Endodermal cell (in vitro differentiated cells): ENCODE data around the gene HNRNPA1L2. TPM values are rescaled to one million over a fixed set of nuclear protein-coding genes. Genes with fewer than 3 reads are reported as not detected.
"Not testable (repeated sequence)": the region's sequence is repeated elsewhere in the genome, so short reads cannot be mapped to it uniquely, and the experiment has no call there.

ENCODE experiments used
- DNase-seq: peaks from one replicate; pipeline ENCODE4 v3.0.0-alpha.2; 2017
- H3K27ac ChIP-seq: 2 replicates; pipeline ENCODE4 v1.5.1; 2013; ENCODE audit warnings: mild to moderate bottlenecking, low read depth, low read length, moderate library complexity
- H3K27me3 ChIP-seq: 2 replicates; pipeline ENCODE4 v1.6.1; 2013; ENCODE audit warnings: mild to moderate bottlenecking, low read length, moderate library complexity; ENCODE audit not compliant: insufficient read depth, control insufficient read depth, poor library complexity, severe bottlenecking
- H3K36me3 ChIP-seq: 2 replicates; pipeline ENCODE4 v1.7.0; 2013; ENCODE audit warnings: mild to moderate bottlenecking, low read length, moderate library complexity; ENCODE audit not compliant: control insufficient read depth, insufficient read depth
- H3K4me1 ChIP-seq: one replicate; pipeline ENCODE4 v1.7.0; 2013; ENCODE audit warnings: low read length; ENCODE audit not compliant: control insufficient read depth, insufficient read depth
- H3K4me3 ChIP-seq: 2 replicates; pipeline ENCODE4 v1.5.1; 2013; ENCODE audit warnings: mild to moderate bottlenecking, low read length, moderate library complexity
- H3K9ac ChIP-seq: 2 replicates; pipeline ENCODE4 v1.6.1; 2013; ENCODE audit warnings: mild to moderate bottlenecking, low read length, moderate library complexity; ENCODE audit not compliant: poor library complexity, severe bottlenecking; ENCODE audit errors: extremely low read depth
- H3K9me3 ChIP-seq: 2 replicates; pipeline ENCODE4 v1.6.1; 2013; ENCODE audit warnings: mild to moderate bottlenecking, low read length, moderate library complexity; ENCODE audit not compliant: control insufficient read depth
- H3K27ac Mint-ChIP-seq: 2 replicates; pipeline ENCODE4 v1.8.0; 2020; ENCODE audit warnings: mixed read lengths
- H3K27me3 Mint-ChIP-seq: 2 replicates; pipeline ENCODE4 v1.8.0; 2021; ENCODE audit warnings: mild to moderate bottlenecking, mixed read lengths; ENCODE audit not compliant: insufficient read depth
- H3K36me3 Mint-ChIP-seq: 2 replicates; pipeline ENCODE4 v1.8.0; 2020; ENCODE audit warnings: low read depth, mixed read lengths
- H3K4me1 Mint-ChIP-seq: 2 replicates; pipeline ENCODE4 v1.8.0; 2020; ENCODE audit warnings: mixed read lengths
- H3K4me3 Mint-ChIP-seq: 2 replicates; pipeline ENCODE4 v1.8.0; 2020; ENCODE audit warnings: mild to moderate bottlenecking, moderate library complexity, mixed read lengths
- H3K9me3 Mint-ChIP-seq: 2 replicates; pipeline ENCODE4 v1.8.0; 2020; ENCODE audit warnings: mild to moderate bottlenecking, mixed read lengths
- WGBS, 2 experiments: methylation state at CpG; one replicate each; pipeline versions ENCODE4 v1.1.5 to v1.1.7; 2013; ENCODE audit warnings: missing lambda C conversion rate in 2 of 2, mixed read lengths in 1 of 2; ENCODE audit not compliant: insufficient coverage in 1 of 2, insufficient read length in 1 of 2; 5-methylcytosine and 5-hydroxymethylcytosine counted together
- total RNA-seq, 2 donors: library from RNA; stranded (reverse); fragmentation: NEBNext Ultra II Directional in 1 of 2; extraction: Animal tissue kit (Norgen Biotek cat#: 25700) in 1 of 2; gene quantifications; 2 replicates in 1 of 2; 3 replicates in 1 of 2; pipeline ENCODE4 v1.2.1, GENCODE V29; 2021
- TF ChIP-seq, protein P1 (sequence below): fragments of 200-600 bp; sonication (generic); conservative IDR thresholded peaks from 2 replicates; pipeline ENCODE4 v1.5.0; 2021; ENCODE audit warnings: antibody characterized with exemption, mild to moderate bottlenecking

The HNRNPA1L2 gene
- total RNA-seq, 2 donors from 2014 or later = 8.0 to 9.3 TPM

DNA sequence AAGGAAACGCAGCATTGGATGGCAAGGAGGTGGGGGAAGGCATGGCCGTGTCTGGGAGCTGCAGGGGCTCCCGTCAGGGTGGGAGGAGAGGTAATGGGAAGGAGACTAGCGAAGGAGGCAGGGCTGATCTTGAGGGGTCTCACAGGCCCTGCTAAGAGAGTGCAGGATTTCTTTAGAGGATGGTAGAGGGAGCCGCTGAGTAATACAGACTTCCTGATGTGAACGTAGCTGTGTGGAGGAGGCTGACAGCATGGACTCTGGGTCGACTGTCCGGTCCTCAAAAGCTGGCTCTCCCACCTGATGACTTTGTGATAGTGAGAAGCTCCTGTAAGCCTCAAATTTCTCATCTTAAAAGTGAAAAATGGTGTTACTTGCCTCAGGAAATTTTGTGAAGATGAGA lies 34.0 kb upstream of the HNRNPA1L2 start:
- 77% methylated on average over 6 of the region's 8 CpGs; no CpG with 5 or more reads in 1 of the 2 experiments for WGBS, 2 experiments
- H3K4me3 Mint-ChIP-seq, H3K27ac Mint-ChIP-seq: not testable (repeated sequence)

DNA sequence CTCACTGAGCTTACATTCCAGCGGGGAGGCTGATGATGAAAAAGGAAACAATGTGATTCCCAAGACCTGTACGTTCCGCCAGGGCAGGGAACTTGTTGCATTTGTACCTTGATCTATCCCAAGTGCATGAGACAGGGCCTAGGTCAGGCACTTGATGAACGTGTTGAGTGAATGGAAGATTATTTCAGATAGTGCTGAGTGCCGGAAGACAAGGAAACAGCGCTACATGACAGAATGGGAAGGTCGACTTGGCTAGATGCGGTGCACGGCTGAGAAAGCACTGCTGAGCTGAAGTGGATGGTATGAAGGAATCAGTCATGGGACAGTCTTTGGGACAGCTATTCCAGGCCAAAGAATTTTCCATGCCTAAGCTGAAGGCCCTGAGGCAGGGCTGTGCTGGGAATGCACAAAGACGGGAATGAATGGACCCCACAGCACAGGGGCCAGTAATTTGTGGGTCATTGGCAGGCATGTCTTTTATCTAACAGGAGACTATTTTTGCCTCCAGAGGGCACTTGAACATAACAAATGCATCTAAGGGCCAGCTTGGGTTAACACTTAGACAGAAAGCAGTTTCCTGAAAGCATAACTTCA lies 33.1 kb upstream of the HNRNPA1L2 start:
- not testable (repeated sequence) for H3K9ac ChIP-seq, H3K4me3 ChIP-seq, H3K4me1 ChIP-seq, H3K27ac ChIP-seq, H3K36me3 ChIP-seq, H3K27ac Mint-ChIP-seq, H3K4me3 Mint-ChIP-seq, H3K27me3 Mint-ChIP-seq, H3K36me3 Mint-ChIP-seq, H3K9me3 Mint-ChIP-seq, H3K27me3 ChIP-seq, H3K9me3 ChIP-seq, H3K4me1 Mint-ChIP-seq
- TF ChIP-seq, protein P1, sequence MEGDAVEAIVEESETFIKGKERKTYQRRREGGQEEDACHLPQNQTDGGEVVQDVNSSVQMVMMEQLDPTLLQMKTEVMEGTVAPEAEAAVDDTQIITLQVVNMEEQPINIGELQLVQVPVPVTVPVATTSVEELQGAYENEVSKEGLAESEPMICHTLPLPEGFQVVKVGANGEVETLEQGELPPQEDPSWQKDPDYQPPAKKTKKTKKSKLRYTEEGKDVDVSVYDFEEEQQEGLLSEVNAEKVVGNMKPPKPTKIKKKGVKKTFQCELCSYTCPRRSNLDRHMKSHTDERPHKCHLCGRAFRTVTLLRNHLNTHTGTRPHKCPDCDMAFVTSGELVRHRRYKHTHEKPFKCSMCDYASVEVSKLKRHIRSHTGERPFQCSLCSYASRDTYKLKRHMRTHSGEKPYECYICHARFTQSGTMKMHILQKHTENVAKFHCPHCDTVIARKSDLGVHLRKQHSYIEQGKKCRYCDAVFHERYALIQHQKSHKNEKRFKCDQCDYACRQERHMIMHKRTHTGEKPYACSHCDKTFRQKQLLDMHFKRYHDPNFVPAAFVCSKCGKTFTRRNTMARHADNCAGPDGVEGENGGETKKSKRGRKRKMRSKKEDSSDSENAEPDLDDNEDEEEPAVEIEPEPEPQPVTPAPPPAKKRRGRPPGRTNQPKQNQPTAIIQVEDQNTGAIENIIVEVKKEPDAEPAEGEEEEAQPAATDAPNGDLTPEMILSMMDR = peak; percentile 71
- DNase-seq = peak; percentile 54
- 85 to 86% methylated on average over 10 of the region's 10 CpGs for WGBS, 2 experiments

More for the DNA sequence above, 34.0 kb upstream of the HNRNPA1L2 start:
- H3K9me3 ChIP-seq, H3K9me3 Mint-ChIP-seq, DNase-seq, H3K4me3 ChIP-seq, H3K4me1 Mint-ChIP-seq, H3K27me3 ChIP-seq, H3K27me3 Mint-ChIP-seq, H3K4me1 ChIP-seq, H3K36me3 ChIP-seq, H3K9ac ChIP-seq, H3K36me3 Mint-ChIP-seq, H3K27ac ChIP-seq: not testable (repeated sequence)
- TF ChIP-seq, protein P1 = peak; percentile 51

DNA sequence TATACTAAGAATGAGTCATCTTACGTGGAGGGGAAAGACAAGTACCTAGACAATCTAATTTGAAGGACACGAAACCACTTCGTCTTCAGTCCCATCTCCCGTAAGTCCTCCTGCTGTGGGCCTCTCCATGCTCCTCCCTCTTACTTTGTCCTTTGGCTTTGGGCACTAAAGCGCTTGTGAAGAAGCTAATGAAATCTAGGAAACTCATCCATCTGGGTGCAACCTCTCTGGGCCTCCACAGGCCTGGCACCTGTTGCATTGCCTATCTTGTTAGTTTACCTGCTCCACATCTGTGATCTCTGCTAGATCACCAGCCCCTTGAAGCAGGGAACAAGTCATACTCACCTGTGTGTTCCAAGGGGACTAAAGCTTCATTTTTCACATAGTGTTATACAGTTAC lies 32.1 kb upstream of the HNRNPA1L2 start:
- not testable (repeated sequence) for H3K36me3 Mint-ChIP-seq, H3K9me3 ChIP-seq, H3K27ac Mint-ChIP-seq, H3K27me3 ChIP-seq, H3K4me3 ChIP-seq, H3K36me3 ChIP-seq, H3K27me3 Mint-ChIP-seq, DNase-seq, H3K4me1 ChIP-seq, H3K9ac ChIP-seq, H3K4me3 Mint-ChIP-seq, H3K4me1 Mint-ChIP-seq, H3K27ac ChIP-seq, H3K9me3 Mint-ChIP-seq
- WGBS, 2 experiments = 87 to 94% methylated on average over 4 of the region's 5 CpGs
